RWPE2 (cell line): ENCODE measurements around the gene STX18.

Experiments
- ATAC-seq: fragments of 200-7000 bp; cut with Tn5 transposase; 3 replicates; pipeline ENCODE4 v1.9.1; 2021; ENCODE audit warnings: low read depth
- DNase-seq: peaks from one replicate; pipeline ENCODE4 v3.0.0-alpha.2; 2020; ENCODE audit warnings: low spot score
- H3K27ac ChIP-seq: fragments of 450-650 bp; 2 replicates; pipeline ENCODE4 v1.5.1; 2017; ENCODE audit warnings: mild to moderate bottlenecking; ENCODE audit not compliant: poor library complexity, severe bottlenecking
- H3K27me3 ChIP-seq: fragments of 250-450 bp; sonication (Bioruptor Pico); 2 replicates; pipeline ENCODE4 v1.5.1; 2021; ENCODE audit warnings: mild to moderate bottlenecking, moderate library complexity; ENCODE audit not compliant: insufficient read depth, poor library complexity, severe bottlenecking
- H3K36me3 ChIP-seq: fragments of 250-450 bp; sonication (Bioruptor Pico); 2 replicates; pipeline ENCODE4 v1.5.1; 2020; ENCODE audit warnings: low read depth, mild to moderate bottlenecking, moderate library complexity
- H3K4me1 ChIP-seq: fragments of 250-450 bp; sonication (Bioruptor Pico); 2 replicates; pipeline ENCODE4 v1.5.1; 2021; ENCODE audit warnings: mild to moderate bottlenecking, moderate library complexity; ENCODE audit not compliant: insufficient read depth, poor library complexity, severe bottlenecking
- H3K4me3 ChIP-seq: fragments of 250-450 bp; sonication (Bioruptor Pico); 2 replicates; pipeline ENCODE4 v1.5.1; 2021; ENCODE audit warnings: mild to moderate bottlenecking, moderate library complexity; ENCODE audit not compliant: severe bottlenecking
- H3K9me3 ChIP-seq: fragments of 250-450 bp; sonication (Bioruptor Pico); 2 replicates; pipeline ENCODE4 v1.5.1; 2021; ENCODE audit warnings: mild to moderate bottlenecking, moderate library complexity; ENCODE audit not compliant: severe bottlenecking
- TF ChIP-seq, protein P1 (sequence below): fragments of 450-650 bp; IDR thresholded peaks from one replicate; pipeline ENCODE4 v1.5.1; 2017; ENCODE audit warnings: mild to moderate bottlenecking, moderate library complexity; ENCODE audit not compliant: poor library complexity, severe bottlenecking

The STX18 gene

DNA sequence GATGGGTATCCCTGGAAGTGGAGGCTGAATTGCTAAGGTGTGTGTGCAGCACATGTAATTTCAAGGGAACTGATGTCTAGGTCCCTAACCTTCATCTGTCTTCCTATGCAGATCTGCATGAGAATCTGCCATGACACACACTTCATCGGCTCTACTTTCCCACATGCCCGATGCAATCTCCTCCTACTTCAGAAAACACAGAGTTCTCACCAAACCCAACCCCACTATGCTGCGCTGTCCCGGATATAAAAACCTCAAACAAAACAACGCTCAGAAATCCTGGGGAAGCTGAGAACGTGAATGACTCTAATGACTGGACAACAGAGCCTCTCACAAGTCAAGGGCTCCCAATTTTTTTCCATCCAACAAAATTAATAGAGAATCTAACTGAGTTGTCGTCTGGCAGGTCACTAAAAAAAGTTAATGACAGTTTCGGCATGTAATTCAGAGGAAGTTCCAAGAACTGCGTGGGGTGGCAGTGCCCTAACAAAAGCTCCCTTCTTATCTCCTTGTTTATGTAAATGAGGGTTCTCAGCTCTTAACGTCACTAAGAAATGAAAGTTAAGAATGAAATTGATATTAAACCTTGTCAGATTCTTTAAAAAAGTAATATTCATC lies 39.0 kb downstream of the STX18 start:
- Histone ChIP-seq H3K27ac (no peak overlapping the region), H3K9me3 (no peaks in the 10 kb centered on the region), H3K4me1 (no peaks in the 10 kb centered on the region), H3K4me3 (no peak overlapping the region), H3K36me3 (0 out of 2 replicates have a peak, but pooled peaks cover 4% of the 10 kb centered on the region), H3K27me3 (no peaks in the 10 kb centered on the region)
- DNase-seq (no peak), ATAC-seq (no peak)
- TF ChIP-seq, protein P1, sequence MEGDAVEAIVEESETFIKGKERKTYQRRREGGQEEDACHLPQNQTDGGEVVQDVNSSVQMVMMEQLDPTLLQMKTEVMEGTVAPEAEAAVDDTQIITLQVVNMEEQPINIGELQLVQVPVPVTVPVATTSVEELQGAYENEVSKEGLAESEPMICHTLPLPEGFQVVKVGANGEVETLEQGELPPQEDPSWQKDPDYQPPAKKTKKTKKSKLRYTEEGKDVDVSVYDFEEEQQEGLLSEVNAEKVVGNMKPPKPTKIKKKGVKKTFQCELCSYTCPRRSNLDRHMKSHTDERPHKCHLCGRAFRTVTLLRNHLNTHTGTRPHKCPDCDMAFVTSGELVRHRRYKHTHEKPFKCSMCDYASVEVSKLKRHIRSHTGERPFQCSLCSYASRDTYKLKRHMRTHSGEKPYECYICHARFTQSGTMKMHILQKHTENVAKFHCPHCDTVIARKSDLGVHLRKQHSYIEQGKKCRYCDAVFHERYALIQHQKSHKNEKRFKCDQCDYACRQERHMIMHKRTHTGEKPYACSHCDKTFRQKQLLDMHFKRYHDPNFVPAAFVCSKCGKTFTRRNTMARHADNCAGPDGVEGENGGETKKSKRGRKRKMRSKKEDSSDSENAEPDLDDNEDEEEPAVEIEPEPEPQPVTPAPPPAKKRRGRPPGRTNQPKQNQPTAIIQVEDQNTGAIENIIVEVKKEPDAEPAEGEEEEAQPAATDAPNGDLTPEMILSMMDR = no peak

DNA sequence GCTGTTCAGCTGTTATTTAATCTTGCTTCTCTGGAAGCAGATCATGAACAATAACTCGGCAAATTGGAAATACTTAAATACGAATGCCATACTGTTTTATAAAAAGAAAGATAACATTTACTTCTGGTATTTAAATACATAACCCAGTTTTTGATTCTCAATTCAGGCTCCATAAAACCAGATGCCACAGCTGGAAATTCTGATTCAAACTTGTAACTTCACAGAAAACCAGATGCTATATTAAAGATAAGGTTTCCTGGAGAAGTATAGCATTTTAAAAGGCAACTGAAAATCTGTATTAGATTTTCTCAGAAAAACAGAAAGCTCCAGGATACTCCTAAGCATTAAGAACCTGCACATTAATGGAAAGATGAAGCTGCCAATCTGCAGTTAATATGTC lies 40.2 kb downstream of the STX18 start:
- TF ChIP-seq, protein P1 = no peak

DNA sequence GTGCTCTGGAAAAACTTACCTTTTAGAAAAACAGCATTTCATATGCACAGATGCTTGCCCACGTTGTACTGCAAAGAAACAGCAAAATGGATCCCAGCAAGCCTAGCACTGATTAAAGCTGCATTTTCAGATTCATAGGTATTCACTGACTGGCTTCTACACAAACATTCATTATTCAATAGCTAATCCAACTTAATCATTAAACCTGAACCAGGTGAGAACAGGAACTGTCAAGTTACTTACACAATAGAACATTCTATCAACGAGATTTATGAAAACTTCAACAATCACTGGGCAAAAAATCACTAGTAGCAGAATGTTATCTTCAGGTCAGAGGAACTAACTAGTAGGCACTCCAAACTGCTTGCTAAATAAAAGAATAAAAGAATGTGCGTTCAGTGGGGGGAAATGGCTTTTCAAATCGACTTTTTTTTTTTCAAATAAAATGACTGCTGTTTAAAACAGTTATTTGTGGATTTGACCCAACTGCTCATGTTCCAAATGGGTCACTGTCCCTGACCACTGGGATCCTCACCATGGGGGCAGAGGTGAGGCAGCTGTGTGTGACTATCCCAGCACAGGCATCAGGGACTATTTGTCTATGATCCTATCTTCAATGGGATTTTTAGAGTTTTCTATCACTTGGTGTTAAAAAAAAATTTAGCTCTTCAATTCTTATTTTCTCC lies 42.3 kb downstream of the STX18 start:
- H3K27ac ChIP-seq = no peak overlapping the region
- no peaks in the 10 kb centered on the region for H3K4me1 ChIP-seq
- TF ChIP-seq, protein P1 = no peak
- DNase-seq (no peak), ATAC-seq (no peak)
- H3K4me3 ChIP-seq = no peak overlapping the region
- no peaks in the 10 kb centered on the region for H3K9me3 ChIP-seq
- no peaks in the 10 kb centered on the region for H3K36me3 ChIP-seq
- H3K27me3 ChIP-seq = no peaks in the 10 kb centered on the region

More for the DNA sequence above, 40.2 kb downstream of the STX18 start:
- no peak overlapping the region for H3K4me3 ChIP-seq
- H3K27ac ChIP-seq = no peak overlapping the region
- no peaks in the 10 kb centered on the region for H3K4me1 ChIP-seq
- H3K27me3 ChIP-seq = no peaks in the 10 kb centered on the region
- no peaks in the 10 kb centered on the region for H3K9me3 ChIP-seq
- H3K36me3 ChIP-seq = 0 out of 2 replicates have a peak, but pooled peaks cover 4% of the 10 kb centered on the region
- ATAC-seq = no peak
- DNase-seq = no peak

DNA sequence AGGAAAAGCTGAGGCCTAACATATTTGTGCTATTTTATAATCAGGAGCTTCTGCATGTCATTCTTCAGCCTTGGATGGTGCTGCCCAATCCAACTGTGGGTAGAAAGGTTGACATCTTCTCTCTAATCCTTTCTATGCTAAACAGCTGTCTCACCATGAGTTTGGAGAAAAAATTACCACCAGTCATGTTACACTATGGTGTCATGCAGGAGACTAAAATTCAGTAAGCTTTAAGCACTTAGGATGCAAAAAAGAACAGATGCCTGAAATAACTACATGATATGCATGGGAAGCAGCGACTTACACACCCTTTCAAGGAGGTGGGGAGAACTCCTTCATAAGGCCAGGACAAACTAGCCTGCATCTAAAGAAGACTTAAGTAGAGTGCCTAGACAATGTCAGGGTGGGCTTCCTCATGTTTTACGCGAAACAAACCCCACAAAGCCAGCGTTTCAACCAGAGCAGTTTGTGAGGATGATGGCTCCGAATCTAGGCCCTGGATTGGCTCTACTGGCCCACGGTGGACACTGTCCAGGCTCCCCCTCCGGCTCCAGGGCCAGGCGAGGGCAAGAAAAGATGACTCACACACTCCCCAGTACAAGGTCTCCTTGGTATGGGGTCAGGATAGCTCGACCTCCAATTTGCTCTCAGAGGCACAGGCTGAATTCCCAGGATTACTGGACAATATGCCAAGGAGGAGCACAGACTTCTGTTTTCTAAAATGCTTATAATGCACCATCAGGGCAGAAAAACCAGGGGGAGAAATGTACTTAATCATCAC lies 45.1 kb downstream of the STX18 start:
- TF ChIP-seq, protein P1 = no peak
- no peaks in the 10 kb centered on the region for H3K36me3 ChIP-seq
- no peaks in the 10 kb centered on the region for H3K27me3 ChIP-seq
- H3K4me3 ChIP-seq = no peak overlapping the region
- ATAC-seq (no peak), DNase-seq (no peak)
- no peaks in the 10 kb centered on the region for H3K9me3 ChIP-seq
- H3K27ac ChIP-seq = no peak overlapping the region
- H3K4me1 ChIP-seq = no peaks in the 10 kb centered on the region
